ENCODE data around the gene ZNF420.
A peak's percentile ranks its signal among the peaks of the same experiment; 100 is the strongest.
"Not testable (repeated sequence)": the region's sequence is repeated elsewhere in the genome, so short reads cannot be mapped to it uniquely, and the experiment has no call there.

Gene ZNF420

DNA sequence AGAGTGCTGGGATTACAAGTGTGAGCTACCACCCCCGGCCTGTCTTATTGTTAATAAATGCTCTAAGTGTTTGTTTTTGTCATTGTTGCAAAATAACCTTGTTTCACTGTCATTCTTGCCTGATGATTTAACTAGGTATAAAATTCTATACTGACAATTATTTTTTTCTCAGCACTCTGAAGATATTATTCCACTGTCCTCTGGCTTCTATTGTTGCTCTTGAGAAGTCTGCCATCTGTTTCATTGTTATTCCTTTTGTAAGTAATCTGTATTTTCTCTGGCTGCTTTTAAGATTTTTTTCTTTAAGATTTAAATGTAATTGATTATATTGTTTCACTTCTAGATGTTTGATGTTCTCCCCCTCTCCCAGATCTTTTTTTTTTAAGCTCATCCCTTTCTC is 17.6 kb downstream of the ZNF420 start:
- no peaks in the 10 kb centered on the region for H4K20me1 ChIP-seq (ENCODE audit: low read depth, low read length)
- no peak overlapping the region for H3K9ac ChIP-seq (ENCODE audit: low read length)
- H3F3A ChIP-seq (ENCODE audit: insufficient read depth), result no peaks in the 10 kb centered on the region
- H3K9me3 ChIP-seq (ENCODE audit: insufficient read depth, low read length), result peaks cover 15% of the 10 kb centered on the region; the same call in 1 of the 2 replicates
- H3K9me2 ChIP-seq (replicated peaks; ENCODE audit: insufficient read depth, low read length), result no peaks in the 10 kb centered on the region
- TF ChIP-seq EZH2phosphoT487 (conservative IDR thresholded peaks at IDR 0.05; ENCODE audit: low read length), result no peak
- TF ChIP-seq, protein P1, sequence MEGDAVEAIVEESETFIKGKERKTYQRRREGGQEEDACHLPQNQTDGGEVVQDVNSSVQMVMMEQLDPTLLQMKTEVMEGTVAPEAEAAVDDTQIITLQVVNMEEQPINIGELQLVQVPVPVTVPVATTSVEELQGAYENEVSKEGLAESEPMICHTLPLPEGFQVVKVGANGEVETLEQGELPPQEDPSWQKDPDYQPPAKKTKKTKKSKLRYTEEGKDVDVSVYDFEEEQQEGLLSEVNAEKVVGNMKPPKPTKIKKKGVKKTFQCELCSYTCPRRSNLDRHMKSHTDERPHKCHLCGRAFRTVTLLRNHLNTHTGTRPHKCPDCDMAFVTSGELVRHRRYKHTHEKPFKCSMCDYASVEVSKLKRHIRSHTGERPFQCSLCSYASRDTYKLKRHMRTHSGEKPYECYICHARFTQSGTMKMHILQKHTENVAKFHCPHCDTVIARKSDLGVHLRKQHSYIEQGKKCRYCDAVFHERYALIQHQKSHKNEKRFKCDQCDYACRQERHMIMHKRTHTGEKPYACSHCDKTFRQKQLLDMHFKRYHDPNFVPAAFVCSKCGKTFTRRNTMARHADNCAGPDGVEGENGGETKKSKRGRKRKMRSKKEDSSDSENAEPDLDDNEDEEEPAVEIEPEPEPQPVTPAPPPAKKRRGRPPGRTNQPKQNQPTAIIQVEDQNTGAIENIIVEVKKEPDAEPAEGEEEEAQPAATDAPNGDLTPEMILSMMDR (IDR thresholded peaks at IDR 0.05; ENCODE audit: insufficient read depth, low read length, poor library complexity, severe bottlenecking), result no peak
- H2AFZ ChIP-seq (ENCODE audit: low read depth, low read length, severe bottlenecking), result no peak overlapping the region
- no peaks in the 10 kb centered on the region for H3K27me3 ChIP-seq (ENCODE audit: low read length)
- H3K79me2 ChIP-seq (ENCODE audit: insufficient read depth, low read length), result no peaks in the 10 kb centered on the region
- no peak overlapping the region for H3K4me2 ChIP-seq (ENCODE audit: low read depth, low read length, poor library complexity, severe bottlenecking)
- no peak overlapping the region for H3K4me3 ChIP-seq (ENCODE audit: insufficient read depth, low read length, poor library complexity, severe bottlenecking)
- peaks cover 76% of the 10 kb centered on the region for H3K36me3 ChIP-seq (ENCODE audit: low read length)
- no peak overlapping the region for H3K27ac ChIP-seq (ENCODE audit: low read depth, low read length)

DNA sequence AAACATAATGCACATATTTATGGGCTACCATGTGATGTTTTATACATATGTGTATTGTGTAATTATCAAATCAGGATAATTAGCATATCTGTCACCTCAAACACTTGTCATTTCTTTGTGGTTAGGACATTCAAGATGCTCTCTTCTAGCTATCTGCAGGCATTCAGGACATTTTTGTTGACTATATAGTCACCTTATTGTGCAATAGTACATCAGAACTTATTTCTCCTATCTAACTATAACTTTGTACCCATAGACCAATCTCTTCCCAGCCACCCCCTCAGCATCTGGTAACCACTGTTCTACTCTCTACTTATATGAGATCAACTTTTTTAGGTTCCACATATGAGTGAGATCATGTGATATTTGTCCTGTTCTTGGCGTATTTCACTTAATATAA is 20.3 kb downstream of the ZNF420 start:
- H3K79me2 ChIP-seq (ENCODE audit: insufficient read depth, low read length), result no peaks in the 10 kb centered on the region
- no peaks in the 10 kb centered on the region for H3K27me3 ChIP-seq (ENCODE audit: low read length)
- no peaks in the 10 kb centered on the region for H4K20me1 ChIP-seq (ENCODE audit: low read depth, low read length)
- H3K36me3 ChIP-seq (ENCODE audit: low read length), result peaks cover 65% of the 10 kb centered on the region
- H2AFZ ChIP-seq (ENCODE audit: low read depth, low read length, severe bottlenecking), result no peak overlapping the region
- no peak overlapping the region for H3K4me2 ChIP-seq (ENCODE audit: low read depth, low read length, poor library complexity, severe bottlenecking)
- peaks cover 15% of the 10 kb centered on the region; the same call in 1 of the 2 replicates for H3K9me3 ChIP-seq (ENCODE audit: insufficient read depth, low read length)
- no peaks in the 10 kb centered on the region for H3K9me2 ChIP-seq (replicated peaks; ENCODE audit: insufficient read depth, low read length)
- TF ChIP-seq, protein P1 (IDR thresholded peaks at IDR 0.05; ENCODE audit: insufficient read depth, low read length, poor library complexity, severe bottlenecking), result no peak
- no peak for TF ChIP-seq EZH2phosphoT487 (conservative IDR thresholded peaks at IDR 0.05; ENCODE audit: low read length)
- H3K9ac ChIP-seq (ENCODE audit: low read length), result no peak overlapping the region
- H3K27ac ChIP-seq (ENCODE audit: low read depth, low read length), result no peak overlapping the region
- no peak overlapping the region for H3K4me3 ChIP-seq (ENCODE audit: insufficient read depth, low read length, poor library complexity, severe bottlenecking)
- H3F3A ChIP-seq (ENCODE audit: insufficient read depth), result no peaks in the 10 kb centered on the region

DNA sequence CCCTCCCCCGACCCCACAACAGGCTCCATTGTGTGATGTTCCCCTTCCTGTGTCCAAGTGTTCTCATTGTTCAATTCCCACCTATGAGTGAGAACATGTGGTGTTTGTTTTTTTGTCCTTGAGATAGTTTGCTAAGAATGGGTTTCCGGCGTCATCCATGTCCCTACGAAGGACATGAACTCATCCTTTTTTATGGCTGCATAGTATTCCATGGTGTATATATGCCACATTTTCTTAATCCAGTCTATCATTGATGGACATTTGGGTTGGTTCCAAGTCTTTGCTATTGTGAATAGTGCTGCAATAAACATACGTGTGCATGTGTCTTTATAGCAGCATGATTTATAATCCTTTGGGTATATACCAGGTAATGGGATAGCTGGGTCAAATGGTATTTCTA is 25.9 kb downstream of the ZNF420 start:
- not testable (repeated sequence) for H3K27ac ChIP-seq (ENCODE audit: low read depth, low read length); H3F3A ChIP-seq (ENCODE audit: insufficient read depth); H2AFZ ChIP-seq (ENCODE audit: low read depth, low read length, severe bottlenecking); H4K20me1 ChIP-seq (ENCODE audit: low read depth, low read length); H3K79me2 ChIP-seq (ENCODE audit: insufficient read depth, low read length); H3K27me3 ChIP-seq (ENCODE audit: low read length); H3K4me2 ChIP-seq (ENCODE audit: low read depth, low read length, poor library complexity, severe bottlenecking); H3K9me3 ChIP-seq (ENCODE audit: insufficient read depth, low read length); H3K4me3 ChIP-seq (ENCODE audit: insufficient read depth, low read length, poor library complexity, severe bottlenecking); H3K9me2 ChIP-seq (replicated peaks; ENCODE audit: insufficient read depth, low read length); H3K9ac ChIP-seq (ENCODE audit: low read length)
- H3K36me3 ChIP-seq (ENCODE audit: low read length), result peaks cover 18% of the 10 kb centered on the region

DNA sequence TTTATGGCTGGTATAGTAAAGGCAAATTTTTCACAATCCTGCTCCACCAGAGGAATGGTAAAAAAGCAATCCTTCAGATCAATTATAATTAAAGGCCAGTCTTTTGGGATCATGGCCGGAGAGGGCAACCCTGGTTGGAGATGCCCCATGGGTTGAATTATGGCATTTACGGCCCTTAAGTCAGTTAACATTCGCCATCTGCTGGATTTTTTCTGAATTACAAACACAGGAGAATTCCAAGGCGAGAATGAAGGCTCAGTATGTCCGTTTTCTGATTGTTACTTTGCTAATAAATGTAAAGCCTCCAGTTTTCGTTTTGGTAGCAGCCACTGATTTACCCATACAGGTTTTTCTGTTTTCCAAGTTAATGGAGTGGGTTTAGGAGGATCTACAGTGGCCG is 33.5 kb downstream of the ZNF420 start:
- not testable (repeated sequence) for H3K4me2 ChIP-seq (ENCODE audit: low read depth, low read length, poor library complexity, severe bottlenecking); H3K79me2 ChIP-seq (ENCODE audit: insufficient read depth, low read length); H3K9me2 ChIP-seq (replicated peaks; ENCODE audit: insufficient read depth, low read length); H3K36me3 ChIP-seq (ENCODE audit: low read length); H3K4me3 ChIP-seq (ENCODE audit: insufficient read depth, low read length, poor library complexity, severe bottlenecking); H4K20me1 ChIP-seq (ENCODE audit: low read depth, low read length); H3K9ac ChIP-seq (ENCODE audit: low read length); H2AFZ ChIP-seq (ENCODE audit: low read depth, low read length, severe bottlenecking); H3F3A ChIP-seq (ENCODE audit: insufficient read depth); H3K27me3 ChIP-seq (ENCODE audit: low read length); H3K27ac ChIP-seq (ENCODE audit: low read depth, low read length)
- H3K9me3 ChIP-seq (ENCODE audit: insufficient read depth, low read length), result peaks cover 16% of the 10 kb centered on the region; the same call in 1 of the 2 replicates
- TF ChIP-seq, protein P1 (IDR thresholded peaks at IDR 0.05; ENCODE audit: insufficient read depth, low read length, poor library complexity, severe bottlenecking), result peak; percentile 30
